HEK293 (cell line): ENCODE measurements around the gene PIK3R1.

Experiments used
- CTCF ChIA-PET: fragments of 350-600 bp; formaldehyde crosslinking; extraction: SDS; loops from one replicate; lab custom pipeline; 2021; ENCODE audit warnings: antibody characterized with exemption; lab: Yijun Ruan, JAX
- POLR2A ChIA-PET: fragments of 300-600 bp; formaldehyde crosslinking; extraction: SDS; loops from one replicate; lab custom pipeline; 2020; ENCODE audit warnings: antibody characterized with exemption, inconsistent platforms; lab: Yijun Ruan, JAX
- H3K27ac ChIP-seq: fragments of 200-500 bp; sonication (Bioruptor generic); 2 replicates; pipeline ENCODE4 v1.5.1; 2014; ENCODE audit warnings: low read depth, low read length, control low read depth, inconsistent platforms; ENCODE audit errors: extremely low read depth
- H3K36me3 ChIP-seq, 2 experiments: fragments of 200-500 bp in 1 of 2; sonication (Bioruptor generic) in 1 of 2; 1 replicate in 1 of 2; 2 replicates in 1 of 2; pipeline ENCODE4 v1.5.1; 2014 to 2017; ENCODE audit warnings: inconsistent platforms in 2 of 2, low read length in 2 of 2; ENCODE audit not compliant: control insufficient read depth in 2 of 2, insufficient read depth in 1 of 2
- H3K4me1 ChIP-seq: fragments of 200-500 bp; sonication (Bioruptor generic); 2 replicates; pipeline ENCODE4 v1.5.1; 2014; ENCODE audit warnings: mild to moderate bottlenecking, low read length, inconsistent platforms; ENCODE audit not compliant: control insufficient read depth, insufficient read depth
- H3K4me3 ChIP-seq: 2 replicates; pipeline ENCODE4 v1.5.1; 2011; ENCODE audit warnings: low read depth, mild to moderate bottlenecking, control low read depth, low read length, moderate library complexity
- H3K9me3 ChIP-seq: fragments of 200-500 bp; sonication (Bioruptor generic); 2 replicates; pipeline ENCODE4 v1.5.1; 2014; ENCODE audit warnings: low read depth, low read length, inconsistent platforms; ENCODE audit not compliant: control insufficient read depth, insufficient read depth
- HOXA7 ChIP-seq: sonication (generic); formaldehyde crosslinking; IDR thresholded peaks from 2 replicates; pipeline ENCODE4 v1.8.1; 2022; ENCODE audit warnings: missing genetic modification reagents, borderline replicate concordance
- KLF10 ChIP-seq: fragments of 450-650 bp; IDR thresholded peaks from 2 replicates; pipeline ENCODE4 v1.5.1; 2018; ENCODE audit warnings: missing biosample characterization, mild to moderate bottlenecking, missing genetic modification characterization
- MYNN ChIP-seq: fragments of 450-650 bp; formaldehyde crosslinking; IDR thresholded peaks from 2 replicates; pipeline ENCODE4 v1.5.1; 2016; ENCODE audit warnings: missing biosample characterization, missing genetic modification characterization, borderline replicate concordance
- ZNF19 ChIP-seq: fragments of 450-650 bp; formaldehyde crosslinking; IDR thresholded peaks from 2 replicates; pipeline ENCODE4; 2016; ENCODE audit warnings: missing biosample characterization, missing genetic modification characterization, low read depth
- ZNF292 ChIP-seq: fragments of 450-650 bp; formaldehyde crosslinking; IDR thresholded peaks from 2 replicates; pipeline ENCODE4 v1.5.1; 2016; ENCODE audit warnings: low read depth, missing biosample characterization, missing genetic modification characterization, borderline replicate concordance
- ZNF404 ChIP-seq: fragments of 450-650 bp; formaldehyde crosslinking; IDR thresholded peaks from 2 replicates; pipeline ENCODE4 v1.5.1; 2017; ENCODE audit warnings: missing biosample characterization, missing genetic modification characterization
- ZNF426 ChIP-seq: fragments of 450-650 bp; formaldehyde crosslinking; IDR thresholded peaks from 2 replicates; pipeline ENCODE4 v1.5.1; 2017; ENCODE audit warnings: missing biosample characterization, missing genetic modification characterization, mild to moderate bottlenecking, inconsistent platforms, moderate library complexity
- ZNF433 ChIP-seq: fragments of 450-650 bp; formaldehyde crosslinking; IDR thresholded peaks from 2 replicates; pipeline ENCODE4 v1.5.1; 2016; ENCODE audit warnings: missing biosample characterization, missing genetic modification characterization, low read depth
- ZNF501 ChIP-seq: fragments of 450-650 bp; formaldehyde crosslinking; IDR thresholded peaks from 2 replicates; pipeline ENCODE4 v1.5.1; 2016; ENCODE audit warnings: missing biosample characterization, missing genetic modification characterization
- ZNF510 ChIP-seq: fragments of 450-650 bp; formaldehyde crosslinking; IDR thresholded peaks from 2 replicates; pipeline ENCODE4 v1.5.1; 2018; ENCODE audit warnings: mild to moderate bottlenecking, missing genetic modification characterization, missing biosample characterization; ENCODE audit not compliant: insufficient replicate concordance
- ZNF555 ChIP-seq: fragments of 450-650 bp; formaldehyde crosslinking; conservative IDR thresholded peaks from 2 replicates; pipeline ENCODE4 v1.5.1; 2017; ENCODE audit warnings: missing biosample characterization, mild to moderate bottlenecking, missing genetic modification characterization, inconsistent platforms
- ZNF560 ChIP-seq: fragments of 450-650 bp; formaldehyde crosslinking; IDR thresholded peaks from 2 replicates; pipeline ENCODE4 v1.5.1; 2017; ENCODE audit warnings: missing biosample characterization, missing genetic modification characterization, borderline replicate concordance
- ZNF623 ChIP-seq: fragments of 450-650 bp; formaldehyde crosslinking; IDR thresholded peaks from 2 replicates; pipeline ENCODE4 v1.5.1; 2016; ENCODE audit warnings: missing biosample characterization, missing genetic modification characterization
- ZNF629 ChIP-seq: fragments of 450-650 bp; formaldehyde crosslinking; IDR thresholded peaks from 2 replicates; pipeline ENCODE4 v1.5.1; 2017; ENCODE audit warnings: missing biosample characterization, missing genetic modification characterization
- ZNF654 ChIP-seq: fragments of 450-650 bp; formaldehyde crosslinking; IDR thresholded peaks from 2 replicates; pipeline ENCODE4 v1.5.1; 2016; ENCODE audit warnings: low read depth, missing biosample characterization, missing genetic modification characterization
- ZNF664 ChIP-seq: fragments of 450-650 bp; formaldehyde crosslinking; IDR thresholded peaks from 2 replicates; pipeline ENCODE4 v1.5.1; 2016; ENCODE audit warnings: missing biosample characterization, missing genetic modification characterization
- ZNF768 ChIP-seq: fragments of 450-650 bp; formaldehyde crosslinking; IDR thresholded peaks from 2 replicates; pipeline ENCODE4 v1.5.1; 2018; ENCODE audit warnings: missing biosample characterization, mild to moderate bottlenecking, missing genetic modification characterization
- ZSCAN23 ChIP-seq: fragments of 450-650 bp; formaldehyde crosslinking; IDR thresholded peaks from 2 replicates; pipeline ENCODE4 v1.5.1; 2016; ENCODE audit warnings: missing biosample characterization, missing genetic modification characterization
- ZXDB ChIP-seq: fragments of 450-650 bp; formaldehyde crosslinking; IDR thresholded peaks from 2 replicates; pipeline ENCODE4 v1.5.1; 2016; ENCODE audit warnings: missing biosample characterization, missing genetic modification characterization
- TF ChIP-seq, protein P1 (sequence below): fragments of 450-650 bp; formaldehyde crosslinking; IDR thresholded peaks from 2 replicates; pipeline ENCODE4 v1.5.1; 2016; ENCODE audit warnings: missing biosample characterization, missing genetic modification characterization
- TF ChIP-seq, protein P2 (sequence below): fragments of 450-650 bp; formaldehyde crosslinking; conservative IDR thresholded peaks from 2 replicates; pipeline ENCODE4 v1.5.1; 2016; ENCODE audit warnings: low read depth, missing biosample characterization, missing genetic modification characterization
- TF ChIP-seq, protein P3 (sequence below): fragments of 450-650 bp; formaldehyde crosslinking; IDR thresholded peaks from 2 replicates; pipeline ENCODE4 v1.5.1; 2016; ENCODE audit warnings: missing biosample characterization, missing genetic modification characterization
- TF ChIP-seq, protein P4 (sequence below): fragments of 450-650 bp; formaldehyde crosslinking; conservative IDR thresholded peaks from 2 replicates; pipeline ENCODE4 v1.5.1; 2016; ENCODE audit warnings: low read depth, missing biosample characterization, missing genetic modification characterization

Gene PIK3R1

DNA sequence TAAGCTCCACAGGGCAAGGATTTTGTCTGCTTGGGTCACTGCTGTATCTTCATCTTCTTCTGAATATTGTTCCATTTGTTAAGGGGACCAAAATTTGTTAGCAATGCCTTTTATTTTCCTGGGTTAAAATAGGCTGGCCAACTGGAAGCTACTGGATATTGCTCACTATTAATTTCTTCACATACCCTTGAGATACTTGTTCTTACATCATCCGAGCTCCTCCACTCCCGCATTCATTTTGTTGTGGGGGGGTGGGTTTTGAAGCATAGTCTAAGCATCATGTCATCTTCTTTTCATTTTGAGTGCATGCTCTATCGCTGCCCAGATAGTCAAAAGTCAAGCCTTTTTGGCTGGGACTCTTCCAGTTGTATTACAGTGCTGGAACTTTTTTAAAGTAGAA, 42.5 kb upstream of the PIK3R1 start (continued):
- TF ChIP-seq, protein P1, sequence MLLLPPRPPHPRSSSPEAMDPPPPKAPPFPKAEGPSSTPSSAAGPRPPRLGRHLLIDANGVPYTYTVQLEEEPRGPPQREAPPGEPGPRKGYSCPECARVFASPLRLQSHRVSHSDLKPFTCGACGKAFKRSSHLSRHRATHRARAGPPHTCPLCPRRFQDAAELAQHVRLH, result no peak
- TF ChIP-seq KLF10, result no peak
- TF ChIP-seq, protein P2, sequence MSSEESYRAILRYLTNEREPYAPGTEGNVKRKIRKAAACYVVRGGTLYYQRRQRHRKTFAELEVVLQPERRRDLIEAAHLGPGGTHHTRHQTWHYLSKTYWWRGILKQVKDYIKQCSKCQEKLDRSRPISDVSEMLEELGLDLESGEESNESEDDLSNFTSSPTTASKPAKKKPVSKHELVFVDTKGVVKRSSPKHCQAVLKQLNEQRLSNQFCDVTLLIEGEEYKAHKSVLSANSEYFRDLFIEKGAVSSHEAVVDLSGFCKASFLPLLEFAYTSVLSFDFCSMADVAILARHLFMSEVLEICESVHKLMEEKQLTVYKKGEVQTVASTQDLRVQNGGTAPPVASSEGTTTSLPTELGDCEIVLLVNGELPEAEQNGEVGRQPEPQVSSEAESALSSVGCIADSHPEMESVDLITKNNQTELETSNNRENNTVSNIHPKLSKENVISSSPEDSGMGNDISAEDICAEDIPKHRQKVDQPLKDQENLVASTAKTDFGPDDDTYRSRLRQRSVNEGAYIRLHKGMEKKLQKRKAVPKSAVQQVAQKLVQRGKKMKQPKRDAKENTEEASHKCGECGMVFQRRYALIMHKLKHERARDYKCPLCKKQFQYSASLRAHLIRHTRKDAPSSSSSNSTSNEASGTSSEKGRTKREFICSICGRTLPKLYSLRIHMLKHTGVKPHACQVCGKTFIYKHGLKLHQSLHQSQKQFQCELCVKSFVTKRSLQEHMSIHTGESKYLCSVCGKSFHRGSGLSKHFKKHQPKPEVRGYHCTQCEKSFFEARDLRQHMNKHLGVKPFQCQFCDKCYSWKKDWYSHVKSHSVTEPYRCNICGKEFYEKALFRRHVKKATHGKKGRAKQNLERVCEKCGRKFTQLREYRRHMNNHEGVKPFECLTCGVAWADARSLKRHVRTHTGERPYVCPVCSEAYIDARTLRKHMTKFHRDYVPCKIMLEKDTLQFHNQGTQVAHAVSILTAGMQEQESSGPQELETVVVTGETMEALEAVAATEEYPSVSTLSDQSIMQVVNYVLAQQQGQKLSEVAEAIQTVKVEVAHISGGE (tag by site-specific recombination), result no peak

DNA sequence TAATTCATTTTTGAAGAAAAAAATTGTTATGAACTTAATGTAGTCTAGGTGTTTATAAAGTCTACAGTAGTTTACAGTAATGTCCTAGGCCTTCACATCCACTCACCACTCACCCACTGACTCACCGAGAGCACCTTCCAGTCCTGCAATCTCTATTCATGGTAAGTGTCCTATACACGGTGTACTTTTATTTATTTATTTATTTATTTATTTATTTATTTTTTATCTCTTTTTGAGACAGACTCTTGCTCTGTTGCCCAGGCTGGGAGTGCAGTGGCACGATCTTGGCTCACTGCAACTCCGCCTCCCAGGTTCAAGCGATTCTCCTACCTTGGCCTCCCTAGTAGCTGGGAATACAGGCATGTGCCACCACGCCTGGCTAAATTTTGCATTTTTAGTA, 39.3 kb upstream of the PIK3R1 start:
- Histone ChIP-seq H3K36me3 (no peaks in the 10 kb centered on the region), H3K27ac (no peak overlapping the region), H3K4me3 (no peak overlapping the region), H3K4me1 (no peaks in the 10 kb centered on the region), H3K9me3 (no peaks in the 10 kb centered on the region)
- ChIA-PET POLR2A (no interaction called here), CTCF (no interaction called here)
- TF ChIP-seq ZNF510 (tag by site-specific recombination), result peak; percentile 85
- TF ChIP-seq ZNF629, result peak; percentile 43; the same call in 1 of the 2 replicates
- TF ChIP-seq ZNF433 (tag by site-specific recombination), result peak; percentile 76
- TF ChIP-seq ZNF426, result peak; percentile 82
- no peak for TF ChIP-seq ZSCAN23 (tag by site-specific recombination)
- TF ChIP-seq ZNF623 (tag by site-specific recombination), result peak; percentile 69; the same call in 1 of the 2 replicates
- TF ChIP-seq, protein P3, sequence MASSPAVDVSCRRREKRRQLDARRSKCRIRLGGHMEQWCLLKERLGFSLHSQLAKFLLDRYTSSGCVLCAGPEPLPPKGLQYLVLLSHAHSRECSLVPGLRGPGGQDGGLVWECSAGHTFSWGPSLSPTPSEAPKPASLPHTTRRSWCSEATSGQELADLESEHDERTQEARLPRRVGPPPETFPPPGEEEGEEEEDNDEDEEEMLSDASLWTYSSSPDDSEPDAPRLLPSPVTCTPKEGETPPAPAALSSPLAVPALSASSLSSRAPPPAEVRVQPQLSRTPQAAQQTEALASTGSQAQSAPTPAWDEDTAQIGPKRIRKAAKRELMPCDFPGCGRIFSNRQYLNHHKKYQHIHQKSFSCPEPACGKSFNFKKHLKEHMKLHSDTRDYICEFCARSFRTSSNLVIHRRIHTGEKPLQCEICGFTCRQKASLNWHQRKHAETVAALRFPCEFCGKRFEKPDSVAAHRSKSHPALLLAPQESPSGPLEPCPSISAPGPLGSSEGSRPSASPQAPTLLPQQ, result no peak
- peak; percentile 65 for TF ChIP-seq ZXDB
- TF ChIP-seq ZNF654 (tag by site-specific recombination), result peak; percentile 48
- TF ChIP-seq ZNF664 (tag by site-specific recombination), result peak; percentile 76; the same call in 1 of the 2 replicates
- TF ChIP-seq ZNF555 (tag by site-specific recombination), result peak; percentile 90
- TF ChIP-seq MYNN (tag by site-specific recombination), result no peak
- peak; percentile 86 for TF ChIP-seq ZNF560 (tag by site-specific recombination)
- TF ChIP-seq ZNF404, result peak; percentile 75; the same call in 1 of the 2 replicates
- TF ChIP-seq ZNF292 (tag by site-specific recombination), result 0 out of 2 replicates have a peak, but pooled peaks have one; percentile 65
- TF ChIP-seq, protein P4, sequence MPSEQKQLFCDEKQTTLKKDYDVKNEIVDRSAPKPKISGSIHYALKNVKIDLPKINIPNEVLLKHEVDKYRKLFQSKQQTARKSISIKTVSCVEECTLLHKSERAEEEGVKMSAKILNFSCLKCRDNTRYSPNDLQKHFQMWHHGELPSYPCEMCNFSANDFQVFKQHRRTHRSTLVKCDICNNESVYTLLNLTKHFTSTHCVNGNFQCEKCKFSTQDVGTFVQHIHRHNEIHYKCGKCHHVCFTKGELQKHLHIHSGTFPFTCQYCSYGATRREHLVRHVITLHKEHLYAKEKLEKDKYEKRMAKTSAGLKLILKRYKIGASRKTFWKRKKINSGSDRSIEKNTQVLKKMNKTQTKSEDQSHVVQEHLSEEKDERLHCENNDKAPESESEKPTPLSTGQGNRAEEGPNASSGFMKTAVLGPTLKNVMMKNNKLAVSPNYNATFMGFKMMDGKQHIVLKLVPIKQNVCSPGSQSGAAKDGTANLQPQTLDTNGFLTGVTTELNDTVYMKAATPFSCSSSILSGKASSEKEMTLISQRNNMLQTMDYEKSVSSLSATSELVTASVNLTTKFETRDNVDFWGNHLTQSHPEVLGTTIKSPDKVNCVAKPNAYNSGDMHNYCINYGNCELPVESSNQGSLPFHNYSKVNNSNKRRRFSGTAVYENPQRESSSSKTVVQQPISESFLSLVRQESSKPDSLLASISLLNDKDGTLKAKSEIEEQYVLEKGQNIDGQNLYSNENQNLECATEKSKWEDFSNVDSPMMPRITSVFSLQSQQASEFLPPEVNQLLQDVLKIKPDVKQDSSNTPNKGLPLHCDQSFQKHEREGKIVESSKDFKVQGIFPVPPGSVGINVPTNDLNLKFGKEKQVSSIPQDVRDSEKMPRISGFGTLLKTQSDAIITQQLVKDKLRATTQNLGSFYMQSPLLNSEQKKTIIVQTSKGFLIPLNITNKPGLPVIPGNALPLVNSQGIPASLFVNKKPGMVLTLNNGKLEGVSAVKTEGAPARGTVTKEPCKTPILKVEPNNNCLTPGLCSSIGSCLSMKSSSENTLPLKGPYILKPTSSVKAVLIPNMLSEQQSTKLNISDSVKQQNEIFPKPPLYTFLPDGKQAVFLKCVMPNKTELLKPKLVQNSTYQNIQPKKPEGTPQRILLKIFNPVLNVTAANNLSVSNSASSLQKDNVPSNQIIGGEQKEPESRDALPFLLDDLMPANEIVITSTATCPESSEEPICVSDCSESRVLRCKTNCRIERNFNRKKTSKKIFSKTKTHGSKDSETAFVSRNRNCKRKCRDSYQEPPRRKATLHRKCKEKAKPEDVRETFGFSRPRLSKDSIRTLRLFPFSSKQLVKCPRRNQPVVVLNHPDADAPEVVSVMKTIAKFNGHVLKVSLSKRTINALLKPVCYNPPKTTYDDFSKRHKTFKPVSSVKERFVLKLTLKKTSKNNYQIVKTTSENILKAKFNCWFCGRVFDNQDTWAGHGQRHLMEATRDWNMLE (tag by site-specific recombination), result peak; percentile 91
- TF ChIP-seq ZNF501, result peak; percentile 63; the same call in 1 of the 2 replicates
- TF ChIP-seq ZNF768, result no peak
- no peak for TF ChIP-seq HOXA7 (CRISPR knock-in tag)
- TF ChIP-seq, protein P2 (tag by site-specific recombination), result peak; percentile 82
- 0 out of 2 replicates have a peak, but pooled peaks have one; percentile 73 for TF ChIP-seq ZNF19 (tag by site-specific recombination)
